AG09319 (cell line): Measurements from ENCODE around the gene FAM161B.

Experiments used
- DNase-seq: peaks from one replicate; pipeline ENCODE4 v3.0.0-alpha.2; 2010; ENCODE audit warnings: low read depth; ENCODE audit errors: extremely low read depth
- CTCF ChIP-seq: IDR thresholded peaks from 2 replicates; pipeline ENCODE4 v1.5.1; 2011; ENCODE audit warnings: low read depth, mild to moderate bottlenecking, inconsistent platforms, low read length, moderate library complexity

The FAM161B gene

GRCh38 chr14:73887694-73888459, 62.0 kb downstream of the FAM161B start:
- DNase-seq = no peak
- TF ChIP-seq CTCF = no peak

- no peak for TF ChIP-seq CTCF
- no peak for DNase-seq
Measured at GRCh38 chr14:73887318-73887616, 62.6 kb downstream of the FAM161B start.

GRCh38 chr14:73886449-73887317, 63.2 kb downstream of the FAM161B start, which contains the start of gene ZNF410:
TSS of gene ZNF410 (plus strand) at chr14:73886859. CDS start at chr14:73892176, 5,317 bp downstream.
- no peak for TF ChIP-seq CTCF
- DNase-seq = peak; percentile 96

- DNase-seq = no peak
Measured at GRCh38 chr14:73884438-73885190, 65.3 kb downstream of the FAM161B start.

More at GRCh38 chr14:73884438-73885190, 65.3 kb downstream of the FAM161B start:
- no peak for TF ChIP-seq CTCF
